GM23338 (cell line): ENCODE measurements around the gene MOGAT1. TPM values are rescaled to one million over a fixed set of nuclear protein-coding genes. Genes with fewer than 3 reads are reported as not detected.

Experiments
- ATAC-seq: fragments of 200-7000 bp; cut with Tn5 transposase; 3 replicates; pipeline ENCODE4 v1.9.1; 2020
- DNase-seq: peaks from one replicate; pipeline ENCODE4 v3.0.0-alpha.2; 2015; ENCODE audit warnings: low spot score
- H2AFZ ChIP-seq: fragments of 200-600 bp; sonication (generic); 2 replicates; pipeline ENCODE4 v1.8.0; 2016; ENCODE audit warnings: antibody characterized with exemption, mild to moderate bottlenecking, moderate library complexity
- H3F3A ChIP-seq: fragments of 200-600 bp; sonication (generic); replicated peaks from 2 replicates; pipeline ENCODE4 v1.8.0; 2017; ENCODE audit warnings: antibody characterized with exemption, mixed run types, low read depth
- H3K27ac ChIP-seq: fragments of 200-600 bp; sonication (generic); 2 replicates; pipeline ENCODE4 v1.6.1; 2016; ENCODE audit warnings: low read depth
- H3K27me3 ChIP-seq: fragments of 200-600 bp; sonication (generic); 2 replicates; pipeline ENCODE4 v1.8.0; 2016; ENCODE audit warnings: mild to moderate bottlenecking, mixed run types, moderate library complexity; ENCODE audit not compliant: insufficient read depth
- H3K36me3 ChIP-seq: fragments of 200-600 bp; sonication (generic); 2 replicates; pipeline ENCODE4 v1.8.0; 2016; ENCODE audit warnings: mild to moderate bottlenecking; ENCODE audit not compliant: insufficient read depth
- H3K4me1 ChIP-seq: fragments of 200-600 bp; sonication (generic); 2 replicates; pipeline ENCODE4 v1.8.0; 2016; ENCODE audit warnings: mild to moderate bottlenecking, moderate library complexity; ENCODE audit not compliant: insufficient read depth
- H3K4me2 ChIP-seq: fragments of 200-600 bp; sonication (generic); 2 replicates; pipeline ENCODE4 v1.7.1; 2017; ENCODE audit warnings: mixed run types
- H3K4me3 ChIP-seq: fragments of 200-600 bp; sonication (generic); 2 replicates; pipeline ENCODE4 v1.6.1; 2016; ENCODE audit warnings: mixed run types
- H3K79me2 ChIP-seq: fragments of 200-600 bp; sonication (generic); replicated peaks from 2 replicates; pipeline ENCODE4 v1.8.0; 2017; ENCODE audit warnings: mild to moderate bottlenecking; ENCODE audit not compliant: insufficient read depth
- H3K9me2 ChIP-seq: fragments of 200-600 bp; sonication (generic); 2 replicates; pipeline ENCODE4 v1.8.0; 2017; ENCODE audit not compliant: insufficient read depth
- H4K20me1 ChIP-seq: fragments of 200-600 bp; sonication (generic); replicated peaks from 2 replicates; pipeline ENCODE4 v1.8.0; 2017; ENCODE audit warnings: mild to moderate bottlenecking; ENCODE audit not compliant: insufficient read depth
- H3K27ac Mint-ChIP-seq: 2 replicates; pipeline ENCODE4 v1.8.0; 2020; ENCODE audit warnings: inconsistent platforms, mild to moderate bottlenecking, moderate library complexity, mixed read lengths
- H3K27me3 Mint-ChIP-seq: 3 replicates; pipeline ENCODE4 v1.8.0; 2022; ENCODE audit warnings: low read depth, mild to moderate bottlenecking, moderate library complexity, mixed read lengths, inconsistent platforms; ENCODE audit not compliant: insufficient read depth, poor library complexity
- H3K36me3 Mint-ChIP-seq: 3 replicates; pipeline ENCODE4 v1.8.0; 2021; ENCODE audit warnings: low read depth, mild to moderate bottlenecking, inconsistent platforms, moderate library complexity, mixed read lengths
- H3K4me1 Mint-ChIP-seq: 3 replicates; pipeline ENCODE4 v1.8.0; 2020; ENCODE audit warnings: mild to moderate bottlenecking, inconsistent platforms, mixed read lengths
- H3K4me3 Mint-ChIP-seq: 3 replicates; pipeline ENCODE4 v1.8.0; 2021; ENCODE audit warnings: moderate library complexity, mild to moderate bottlenecking, inconsistent platforms, mixed read lengths
- H3K9me3 Mint-ChIP-seq: 3 replicates; pipeline ENCODE4 v1.8.0; 2020; ENCODE audit warnings: moderate library complexity, mild to moderate bottlenecking, inconsistent platforms, mixed read lengths
- CTCF ChIP-seq, 2 experiments: fragments of 200-600 bp in 1 of 2; sonication (generic) in 1 of 2; conservative IDR thresholded peaks; 2 replicates each; pipeline versions ENCODE4 v1.5.1 to v1.6.1; 2016 to 2017; ENCODE audit warnings: antibody characterized with exemption in 2 of 2, low read depth in 2 of 2, mild to moderate bottlenecking in 2 of 2, moderate library complexity in 1 of 2
- EZH2phosphoT487 ChIP-seq: fragments of 200-600 bp; sonication (generic); IDR thresholded peaks from one replicate; pipeline ENCODE4 v1.8.1; 2018; ENCODE audit warnings: antibody characterized with exemption; ENCODE audit not compliant: unreplicated experiment
- JUNB ChIP-seq: IDR thresholded peaks from one replicate; pipeline ENCODE4 v1.6.1; 2016; ENCODE audit warnings: antibody characterized with exemption; ENCODE audit not compliant: unreplicated experiment
- NANOG ChIP-seq: IDR thresholded peaks from 2 replicates; pipeline ENCODE4 v1.6.1; 2016; ENCODE audit warnings: antibody characterized with exemption, borderline replicate concordance
- STAT1 ChIP-seq: IDR thresholded peaks from one replicate; pipeline ENCODE4 v1.6.1; 2016; ENCODE audit warnings: antibody characterized with exemption; ENCODE audit not compliant: unreplicated experiment
- ZNF114 ChIP-seq: fragments of 250-450 bp; sonication (Bioruptor Pico); IDR thresholded peaks from 2 replicates; pipeline ENCODE4 v1.5.0; 2020; ENCODE audit warnings: mild to moderate bottlenecking, moderate library complexity
- ZNF331 ChIP-seq: fragments of 250-450 bp; sonication (Bioruptor Pico); IDR thresholded peaks from 2 replicates; pipeline ENCODE4 v1.5.0; 2020; ENCODE audit warnings: low read depth, mild to moderate bottlenecking, moderate library complexity
- polyA plus RNA-seq: library from polyadenylated mRNA; unstranded; fragments of >200 nt; fragmentation: Nextera tagmentation; extraction: Ambion mirVana; gene quantifications from 2 replicates; pipeline ENCODE4 v1.2.1, GENCODE V29; 2016
- total RNA-seq: library from RNA; depleted of rRNA; stranded (reverse); fragments of >200 nt; shearing (Covaris generic); gene quantifications from 2 replicates; pipeline ENCODE4 v1.2.3, GENCODE V29; 2014
- TF ChIP-seq, protein P1 (sequence below): IDR thresholded peaks from 2 replicates; pipeline ENCODE4 v1.6.1; 2016; ENCODE audit warnings: antibody characterized with exemption
- TF ChIP-seq, protein P2 (sequence below): fragments of 250-450 bp; sonication (Bioruptor Pico); IDR thresholded peaks from 2 replicates; pipeline ENCODE4 v1.5.0; 2020; ENCODE audit warnings: mild to moderate bottlenecking, moderate library complexity

MOGAT1 gene
- total and polyA plus RNA-seq, 2 experiments from 2014 or later = 0.86 to 0.94 TPM

DNA sequence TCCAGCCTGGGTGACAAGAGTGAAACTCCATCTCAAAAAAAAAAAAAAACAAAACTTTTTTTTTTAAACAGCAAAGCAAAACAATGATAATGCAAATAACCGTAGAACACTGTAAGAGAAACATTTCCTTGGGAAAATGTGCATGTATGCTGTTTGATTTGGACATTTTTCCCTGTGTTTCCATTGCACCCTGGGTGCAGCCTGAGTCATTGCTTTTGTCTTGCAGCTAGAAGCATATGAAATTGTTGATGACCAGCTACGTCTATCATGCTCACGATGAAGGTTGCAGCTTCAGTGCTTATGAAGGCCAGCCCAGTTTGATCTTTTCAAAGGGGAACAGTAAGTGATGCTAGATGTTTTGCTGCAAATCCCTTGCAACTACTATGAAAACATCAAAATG, 41.5 kb downstream of the MOGAT1 start:
- H3K9me3 Mint-ChIP-seq = no peaks in the 10 kb centered on the region
- no peak overlapping the region for H3K4me3 Mint-ChIP-seq
- H3K27ac ChIP-seq = no peak overlapping the region
- H3K79me2 ChIP-seq = no peaks in the 10 kb centered on the region
- no peaks in the 10 kb centered on the region for H3F3A ChIP-seq
- TF ChIP-seq ZNF114 (CRISPR knock-in tag) = no peak
- no peak for TF ChIP-seq CTCF (conservative IDR thresholded peaks at IDR 0.05; ENCODE audit: low read depth in 2 of 2)
- TF ChIP-seq, protein P1, sequence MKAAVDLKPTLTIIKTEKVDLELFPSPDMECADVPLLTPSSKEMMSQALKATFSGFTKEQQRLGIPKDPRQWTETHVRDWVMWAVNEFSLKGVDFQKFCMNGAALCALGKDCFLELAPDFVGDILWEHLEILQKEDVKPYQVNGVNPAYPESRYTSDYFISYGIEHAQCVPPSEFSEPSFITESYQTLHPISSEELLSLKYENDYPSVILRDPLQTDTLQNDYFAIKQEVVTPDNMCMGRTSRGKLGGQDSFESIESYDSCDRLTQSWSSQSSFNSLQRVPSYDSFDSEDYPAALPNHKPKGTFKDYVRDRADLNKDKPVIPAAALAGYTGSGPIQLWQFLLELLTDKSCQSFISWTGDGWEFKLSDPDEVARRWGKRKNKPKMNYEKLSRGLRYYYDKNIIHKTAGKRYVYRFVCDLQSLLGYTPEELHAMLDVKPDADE = no peak
- TF ChIP-seq EZH2phosphoT487 = no peak
- no peak for DNase-seq
- no peak for ATAC-seq
- H3K9me2 ChIP-seq = no peaks in the 10 kb centered on the region
- H4K20me1 ChIP-seq = no peaks in the 10 kb centered on the region
- no peak overlapping the region for H3K27ac Mint-ChIP-seq
- H3K36me3 Mint-ChIP-seq = no peaks in the 10 kb centered on the region
- no peak overlapping the region for H2AFZ ChIP-seq
- H3K36me3 ChIP-seq = no peaks in the 10 kb centered on the region
- H3K4me1 ChIP-seq = peaks cover 11% of the 10 kb centered on the region; the same call in 1 of the 2 replicates
- no peaks in the 10 kb centered on the region for H3K27me3 ChIP-seq
- H3K4me3 ChIP-seq = no peak overlapping the region
- H3K27me3 Mint-ChIP-seq = peaks cover 4% of the 10 kb centered on the region
- peaks cover 16% of the 10 kb centered on the region; the same call in 2 of the 3 replicates for H3K4me1 Mint-ChIP-seq
- no peak overlapping the region for H3K4me2 ChIP-seq

- H3K4me2 ChIP-seq = no peak overlapping the region
- H3K9me2 ChIP-seq = no peaks in the 10 kb centered on the region
- H3K27me3 ChIP-seq = no peaks in the 10 kb centered on the region
- Mint-ChIP-seq H3K4me3 (no peak overlapping the region), H3K36me3 (peaks cover 4% of the 10 kb centered on the region), H3K27ac (no peak overlapping the region), H3K27me3 (no peaks in the 10 kb centered on the region), H3K9me3 (peaks cover 4% of the 10 kb centered on the region; the same call in 1 of the 3 replicates), H3K4me1 (peaks cover 8% of the 10 kb centered on the region; the same call in 2 of the 3 replicates)
- no peaks in the 10 kb centered on the region for H3K36me3 ChIP-seq
- DNase-seq (no peak), ATAC-seq (no peak)
- H3K4me1 ChIP-seq = no peaks in the 10 kb centered on the region; the same call in 1 of the 2 replicates
- H4K20me1 ChIP-seq = no peaks in the 10 kb centered on the region
- no peak overlapping the region for H2AFZ ChIP-seq
- H3K4me3 ChIP-seq = no peak overlapping the region
- H3K79me2 ChIP-seq = no peaks in the 10 kb centered on the region
- no peak overlapping the region for H3K27ac ChIP-seq
- H3F3A ChIP-seq = no peaks in the 10 kb centered on the region
- TF ChIP-seq, protein P2, sequence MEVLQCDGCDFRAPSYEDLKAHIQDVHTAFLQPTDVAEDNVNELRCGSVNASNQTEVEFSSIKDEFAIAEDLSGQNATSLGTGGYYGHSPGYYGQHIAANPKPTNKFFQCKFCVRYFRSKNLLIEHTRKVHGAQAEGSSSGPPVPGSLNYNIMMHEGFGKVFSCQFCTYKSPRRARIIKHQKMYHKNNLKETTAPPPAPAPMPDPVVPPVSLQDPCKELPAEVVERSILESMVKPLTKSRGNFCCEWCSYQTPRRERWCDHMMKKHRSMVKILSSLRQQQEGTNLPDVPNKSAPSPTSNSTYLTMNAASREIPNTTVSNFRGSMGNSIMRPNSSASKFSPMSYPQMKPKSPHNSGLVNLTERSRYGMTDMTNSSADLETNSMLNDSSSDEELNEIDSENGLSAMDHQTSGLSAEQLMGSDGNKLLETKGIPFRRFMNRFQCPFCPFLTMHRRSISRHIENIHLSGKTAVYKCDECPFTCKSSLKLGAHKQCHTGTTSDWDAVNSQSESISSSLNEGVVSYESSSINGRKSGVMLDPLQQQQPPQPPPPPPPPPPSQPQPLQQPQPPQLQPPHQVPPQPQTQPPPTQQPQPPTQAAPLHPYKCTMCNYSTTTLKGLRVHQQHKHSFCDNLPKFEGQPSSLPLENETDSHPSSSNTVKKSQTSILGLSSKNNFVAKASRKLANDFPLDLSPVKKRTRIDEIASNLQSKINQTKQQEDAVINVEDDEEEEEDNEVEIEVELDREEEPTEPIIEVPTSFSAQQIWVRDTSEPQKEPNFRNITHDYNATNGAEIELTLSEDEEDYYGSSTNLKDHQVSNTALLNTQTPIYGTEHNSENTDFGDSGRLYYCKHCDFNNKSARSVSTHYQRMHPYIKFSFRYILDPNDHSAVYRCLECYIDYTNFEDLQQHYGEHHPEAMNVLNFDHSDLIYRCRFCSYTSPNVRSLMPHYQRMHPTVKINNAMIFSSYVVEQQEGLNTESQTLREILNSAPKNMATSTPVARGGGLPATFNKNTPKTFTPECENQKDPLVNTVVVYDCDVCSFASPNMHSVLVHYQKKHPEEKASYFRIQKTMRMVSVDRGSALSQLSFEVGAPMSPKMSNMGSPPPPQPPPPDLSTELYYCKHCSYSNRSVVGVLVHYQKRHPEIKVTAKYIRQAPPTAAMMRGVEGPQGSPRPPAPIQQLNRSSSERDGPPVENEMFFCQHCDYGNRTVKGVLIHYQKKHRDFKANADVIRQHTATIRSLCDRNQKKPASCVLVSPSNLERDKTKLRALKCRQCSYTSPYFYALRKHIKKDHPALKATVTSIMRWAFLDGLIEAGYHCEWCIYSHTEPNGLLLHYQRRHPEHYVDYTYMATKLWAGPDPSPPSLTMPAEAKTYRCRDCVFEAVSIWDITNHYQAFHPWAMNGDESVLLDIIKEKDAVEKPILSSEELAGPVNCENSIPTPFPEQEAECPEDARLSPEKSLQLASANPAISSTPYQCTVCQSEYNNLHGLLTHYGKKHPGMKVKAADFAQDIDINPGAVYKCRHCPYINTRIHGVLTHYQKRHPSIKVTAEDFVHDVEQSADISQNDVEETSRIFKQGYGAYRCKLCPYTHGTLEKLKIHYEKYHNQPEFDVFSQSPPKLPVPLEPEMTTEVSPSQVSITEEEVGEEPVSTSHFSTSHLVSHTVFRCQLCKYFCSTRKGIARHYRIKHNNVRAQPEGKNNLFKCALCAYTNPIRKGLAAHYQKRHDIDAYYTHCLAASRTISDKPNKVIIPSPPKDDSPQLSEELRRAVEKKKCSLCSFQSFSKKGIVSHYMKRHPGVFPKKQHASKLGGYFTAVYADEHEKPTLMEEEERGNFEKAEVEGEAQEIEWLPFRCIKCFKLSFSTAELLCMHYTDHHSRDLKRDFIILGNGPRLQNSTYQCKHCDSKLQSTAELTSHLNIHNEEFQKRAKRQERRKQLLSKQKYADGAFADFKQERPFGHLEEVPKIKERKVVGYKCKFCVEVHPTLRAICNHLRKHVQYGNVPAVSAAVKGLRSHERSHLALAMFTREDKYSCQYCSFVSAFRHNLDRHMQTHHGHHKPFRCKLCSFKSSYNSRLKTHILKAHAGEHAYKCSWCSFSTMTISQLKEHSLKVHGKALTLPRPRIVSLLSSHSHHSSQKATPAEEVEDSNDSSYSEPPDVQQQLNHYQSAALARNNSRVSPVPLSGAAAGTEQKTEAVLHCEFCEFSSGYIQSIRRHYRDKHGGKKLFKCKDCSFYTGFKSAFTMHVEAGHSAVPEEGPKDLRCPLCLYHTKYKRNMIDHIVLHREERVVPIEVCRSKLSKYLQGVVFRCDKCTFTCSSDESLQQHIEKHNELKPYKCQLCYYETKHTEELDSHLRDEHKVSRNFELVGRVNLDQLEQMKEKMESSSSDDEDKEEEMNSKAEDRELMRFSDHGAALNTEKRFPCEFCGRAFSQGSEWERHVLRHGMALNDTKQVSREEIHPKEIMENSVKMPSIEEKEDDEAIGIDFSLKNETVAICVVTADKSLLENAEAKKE (CRISPR knock-in tag) = no peak
- no peak for TF ChIP-seq ZNF331 (CRISPR knock-in tag)
- no peak for TF ChIP-seq EZH2phosphoT487
- TF ChIP-seq STAT1 = no peak
- no peak for TF ChIP-seq CTCF (conservative IDR thresholded peaks at IDR 0.05; ENCODE audit: low read depth in 2 of 2)
- TF ChIP-seq NANOG = no peak
- TF ChIP-seq JUNB = no peak
Observed at GRCh38 chr2:222714361-222715241, 43.1 kb downstream of the MOGAT1 start.
